Left cardiac atrium (tissue), 4 donors: Measurements from ENCODE around the gene SFT2D3. TPM values are rescaled to one million over a fixed set of nuclear protein-coding genes. Genes with fewer than 3 reads are reported as not detected.

Source experiments
- ATAC-seq, 2 donors: fragments of 200-7000 bp; cut with Tn5 transposase; one replicate each; pipeline ENCODE4 v1.9.1; 2020; ENCODE audit warnings: mild to moderate bottlenecking in 2 of 2, moderate library complexity in 2 of 2
- DNase-seq: peaks from one replicate; pipeline ENCODE4 v3.0.0-alpha.2; 2020
- intact Hi-C, 2 donors: fragments of 100-400 bp; cut with DNase I; formaldehyde crosslinking; loops; one replicate each; pipeline versions ENCODE4 v1.14.1 to v1.15.1; 2022 to 2023
- total RNA-seq, 2 donors: library from RNA; stranded (reverse); fragmentation: NEBNext Ultra II Directional; extraction: Animal tissue kit (Norgen Biotek cat#: 25700); gene quantifications; one replicate each; pipeline ENCODE4 v1.2.1, GENCODE V29; 2021
- donor health status: DM: no; HTN: yes; CAD: no.
- donor health status: DM: no; HTN: yes; CAD: no; lungs with severe emphysema.
- donor health status: DM: yes; HTN: yes; CAD: no.
- donor health status: Dilated cardiomyopathy.

SFT2D3 gene
- total RNA-seq, 2 donors from 2014 or later = 3.3 to 4.7 TPM

GRCh38 chr2:127701651-127702394 is 526 bp downstream of the SFT2D3 start:
- intact Hi-C loops = loop anchor here in 1 of 2 donors (5.0 kb wide), 1 partner anchor 175 kb away; the partner anchor contains the start of gene IWS1
- DNase-seq = peak; percentile 82
- peak; percentile 69 to 77 for ATAC-seq

- DNase-seq (no peak), ATAC-seq (no peak)
- intact Hi-C loops = loop anchor here in 1 of 2 donors (5.0 kb wide), 1 partner anchor 175 kb away; the partner anchor contains the start of gene IWS1
Measured at GRCh38 chr2:127702395-127703009, 1.2 kb downstream of the SFT2D3 start.

DNA sequence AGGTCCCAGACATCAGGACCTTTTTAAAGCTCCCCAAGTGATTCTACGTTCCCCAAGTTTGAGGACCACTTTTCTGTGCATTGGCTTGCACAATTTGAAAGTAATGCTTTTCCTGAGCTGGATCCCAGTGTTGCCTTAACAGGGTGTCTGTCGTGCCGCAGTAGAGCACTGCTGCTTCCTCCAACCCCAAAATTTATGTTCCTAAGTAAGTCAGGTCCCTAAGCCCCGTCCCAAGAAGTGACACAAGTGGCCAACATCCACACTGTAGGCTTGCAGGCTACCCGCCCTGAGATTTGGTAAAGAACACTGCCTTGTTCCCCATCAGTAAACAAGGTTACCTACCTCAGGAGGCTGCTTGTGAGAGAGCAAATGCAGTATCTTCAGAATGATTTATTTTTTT is 2.0 kb downstream of the SFT2D3 start:
- intact Hi-C loops = loop anchor here in 1 of 2 donors (5.0 kb wide), 1 partner anchor 176 kb away; the partner anchor contains the start of gene IWS1
- no peak for ATAC-seq
- DNase-seq = no peak

GRCh38 chr2:127704641-127705390 is 3.5 kb downstream of the SFT2D3 start:
- intact Hi-C loops = loop anchor here in 1 of 2 donors (5.0 kb wide), 1 partner anchor 178 kb away; the partner anchor contains the start of gene IWS1
- no peak for DNase-seq
- no peak for ATAC-seq

DNA sequence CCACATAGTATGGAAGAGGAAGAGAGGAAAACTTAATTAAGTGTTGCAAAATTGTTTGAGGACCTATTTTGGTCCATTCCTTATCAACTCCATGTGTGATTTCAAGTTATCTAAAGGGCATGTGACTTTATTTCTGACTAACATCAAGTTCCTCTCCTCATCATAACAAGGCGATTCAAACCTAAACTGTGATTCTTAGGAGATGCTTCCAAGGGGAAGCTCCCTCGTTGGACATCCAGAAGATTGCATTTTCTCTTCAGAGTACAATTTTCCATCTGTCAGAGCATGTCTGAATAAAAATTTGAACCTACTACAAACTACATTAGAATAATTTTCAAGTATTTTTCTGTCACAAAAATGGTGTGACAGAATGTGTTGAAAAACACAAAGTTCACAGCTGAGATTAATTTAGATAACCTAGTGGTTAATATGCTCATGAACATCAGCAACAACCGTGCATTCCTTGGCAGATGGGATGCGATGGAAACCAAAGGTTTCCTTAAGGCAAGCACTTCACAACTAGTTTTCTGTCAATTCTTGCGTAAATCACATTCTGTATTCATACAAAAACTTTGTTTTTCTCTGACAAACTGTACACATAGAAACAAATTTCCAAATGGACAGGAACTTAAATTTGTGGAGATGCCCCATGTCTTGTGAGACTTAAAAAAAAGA is 4.2 kb downstream of the SFT2D3 start:
- DNase-seq = no peak
- intact Hi-C loops = no loop called here
- ATAC-seq = no peak

DNA sequence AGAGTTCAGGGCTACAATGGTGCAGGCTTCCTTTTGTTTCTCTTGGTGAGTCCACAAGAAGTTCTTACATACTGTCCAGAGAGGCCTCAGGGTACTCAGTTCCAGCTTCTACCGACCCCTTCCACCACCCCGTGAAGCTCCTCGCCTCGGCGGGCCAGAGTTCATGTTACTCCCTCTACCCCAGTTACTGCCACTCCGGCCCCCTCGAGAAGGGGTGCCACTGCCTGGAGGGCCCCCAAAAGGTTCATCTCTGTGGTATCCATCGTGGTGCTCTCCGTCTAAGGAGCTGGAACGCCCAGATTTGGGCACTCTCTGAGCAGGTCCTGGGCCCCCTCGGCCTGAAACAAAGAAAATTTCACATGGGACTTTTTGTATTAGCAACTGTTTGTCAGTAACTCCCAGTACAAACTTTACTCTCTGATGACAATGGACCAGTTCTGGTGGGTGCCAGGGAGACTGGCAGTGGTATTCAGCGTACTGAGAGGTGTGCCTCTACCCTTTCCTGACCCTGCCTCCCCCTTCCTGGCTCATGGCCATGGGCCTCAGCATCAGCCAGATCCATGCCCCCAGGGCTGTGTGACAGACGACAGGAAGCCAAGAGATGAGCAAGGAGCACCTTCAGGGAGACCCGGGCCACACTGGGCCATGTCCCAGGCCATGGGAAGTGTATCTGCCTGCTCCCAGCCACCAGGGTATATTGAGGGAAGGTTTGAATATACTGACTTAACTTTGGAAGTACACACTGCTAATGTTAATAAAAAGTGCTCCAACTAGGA is 5.1 kb downstream of the SFT2D3 start:
- ATAC-seq (no peak), DNase-seq (no peak)
- intact Hi-C loops = no loop called here

DNA sequence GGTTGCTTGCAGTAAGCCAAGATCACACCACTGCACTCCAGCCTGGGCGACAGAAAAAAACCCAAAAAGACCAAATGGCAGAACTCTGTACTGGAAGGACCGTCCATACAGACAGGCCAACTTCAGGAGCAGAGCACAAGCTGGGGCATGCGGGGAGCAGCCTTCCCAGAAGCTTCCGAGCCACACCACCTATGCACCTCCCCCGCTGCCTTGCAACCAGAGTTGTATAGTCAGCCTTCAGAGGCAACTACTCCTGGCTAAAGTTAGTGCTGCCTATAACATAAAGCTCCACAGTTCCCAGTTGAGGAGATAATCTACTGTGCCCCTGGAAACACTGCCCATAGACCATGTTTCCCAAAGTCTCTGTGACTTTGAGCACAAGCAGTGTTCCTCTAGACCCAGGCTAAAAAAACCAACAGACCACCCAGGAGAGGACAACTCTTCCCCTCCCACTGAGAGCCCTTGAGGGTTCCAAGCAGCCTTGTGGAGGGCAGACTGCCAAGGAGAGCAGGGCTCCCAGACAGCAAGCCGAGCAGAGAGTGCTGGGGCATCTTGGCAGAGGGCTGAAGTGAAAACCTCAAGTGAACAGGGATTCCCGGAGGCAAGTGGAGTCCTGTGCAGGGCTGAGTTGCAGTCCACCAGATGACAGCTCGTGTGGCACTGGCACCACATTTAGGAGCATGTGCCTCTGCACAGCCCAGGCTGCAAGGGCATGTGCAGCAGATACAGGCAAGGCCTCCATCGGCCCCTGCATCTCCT is 6.8 kb downstream of the SFT2D3 start:
- ATAC-seq (peak; percentile 25 to 28), DNase-seq (no peak)
- intact Hi-C loops = no loop called here

DNA sequence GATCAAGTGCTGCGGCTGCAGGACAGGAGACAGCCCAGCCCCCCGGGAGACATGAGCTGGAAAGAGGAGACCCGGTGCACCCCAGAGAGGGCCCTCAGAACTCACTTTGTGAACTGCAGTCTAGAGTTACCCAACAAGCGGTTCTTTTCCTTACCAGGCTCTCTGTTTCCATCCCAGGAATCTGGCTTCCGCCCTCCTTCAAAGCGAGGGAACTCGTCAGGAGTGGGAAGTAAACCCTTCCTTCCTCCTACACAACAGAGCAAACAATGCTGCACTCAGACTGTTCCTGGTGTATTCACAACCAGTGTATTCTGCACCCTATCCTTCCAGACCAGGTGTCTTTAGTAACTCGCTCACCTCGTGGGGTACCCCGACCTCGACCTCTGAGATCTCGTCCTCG is 8.0 kb downstream of the SFT2D3 start:
- ATAC-seq = no peak
- DNase-seq = no peak
- intact Hi-C loops = no loop called here

DNA sequence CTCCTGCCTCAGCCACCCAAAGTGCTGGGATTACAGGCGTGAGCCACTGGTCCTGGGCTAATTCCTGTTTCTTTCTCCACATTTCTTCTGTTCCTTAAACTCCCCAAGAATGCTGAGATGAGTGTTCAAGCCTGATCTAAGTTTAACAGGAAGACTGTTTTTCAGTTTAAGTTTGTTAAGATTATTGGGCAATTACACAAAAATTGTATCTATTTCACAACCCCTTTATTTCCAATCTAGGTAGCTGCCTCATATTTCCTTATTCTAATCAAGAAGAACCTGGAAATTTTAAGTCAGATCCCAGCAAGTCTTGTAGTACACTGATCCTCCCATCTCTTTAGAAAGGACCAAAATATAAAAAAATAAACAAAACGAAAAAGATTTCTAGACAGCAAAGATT is 11.7 kb downstream of the SFT2D3 start:
- ATAC-seq = no peak
- DNase-seq = no peak
- intact Hi-C loops = no loop called here

DNA sequence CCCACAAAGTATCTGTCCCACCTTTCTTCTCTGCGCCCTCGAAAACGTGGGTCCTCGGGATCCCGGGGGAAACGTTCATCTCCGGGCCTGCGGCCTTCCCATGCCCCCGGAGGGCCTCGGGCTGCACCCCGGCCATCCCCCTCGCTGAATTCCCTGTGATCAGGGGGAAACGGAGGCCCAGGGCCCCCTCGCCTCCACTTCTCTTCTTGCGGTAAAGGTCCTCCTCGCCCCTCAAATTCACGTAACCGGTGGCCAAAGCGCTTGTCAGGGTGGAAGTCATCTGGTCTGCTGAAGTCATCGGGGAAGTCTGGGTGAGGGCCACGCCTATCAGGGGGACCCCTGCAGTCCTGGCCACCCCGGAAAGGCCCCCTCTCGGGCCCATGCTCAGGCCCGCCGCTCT is 12.3 kb downstream of the SFT2D3 start:
- intact Hi-C loops = no loop called here
- DNase-seq = no peak
- peak in 1 of 2 donors; percentile 21 for ATAC-seq

GRCh38 chr2:127715778-127716449 is 14.6 kb downstream of the SFT2D3 start:
- ATAC-seq = no peak
- intact Hi-C loops = no loop called here
- no peak for DNase-seq

DNA sequence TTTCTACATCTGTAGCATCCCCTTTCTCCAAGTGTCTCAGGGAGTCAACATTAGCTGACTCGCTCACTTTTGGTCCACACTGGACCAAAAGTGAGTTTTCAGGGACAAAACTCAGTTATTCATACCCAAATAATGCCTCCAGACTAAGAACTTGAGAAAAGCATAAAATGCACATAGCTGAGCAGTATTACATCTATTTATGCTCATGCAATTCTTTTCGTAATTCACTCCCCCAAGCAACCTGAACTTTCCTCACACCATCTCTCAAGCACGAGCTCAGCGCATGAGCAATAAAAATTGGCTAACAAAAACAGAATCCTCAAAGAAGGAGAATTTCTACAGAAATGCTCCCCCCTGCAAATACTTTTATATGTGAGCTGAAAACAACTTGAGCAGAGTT is 17.0 kb downstream of the SFT2D3 start:
- intact Hi-C loops = no loop called here
- no peak for ATAC-seq
- no peak for DNase-seq

GRCh38 chr2:127719301-127720218 is 18.3 kb downstream of the SFT2D3 start:
- no peak for DNase-seq
- peak in 1 of 2 donors; percentile 27 for ATAC-seq
- intact Hi-C loops = no loop called here

- DNase-seq (no peak), ATAC-seq (peak in 1 of 2 donors; percentile 42)
- intact Hi-C loops = no loop called here
Measured at GRCh38 chr2:127721311-127721977, 20.1 kb downstream of the SFT2D3 start.

GRCh38 chr2:127721978-127722355 is 20.7 kb downstream of the SFT2D3 start:
- no peak for ATAC-seq
- intact Hi-C loops = no loop called here
- DNase-seq = no peak

DNA sequence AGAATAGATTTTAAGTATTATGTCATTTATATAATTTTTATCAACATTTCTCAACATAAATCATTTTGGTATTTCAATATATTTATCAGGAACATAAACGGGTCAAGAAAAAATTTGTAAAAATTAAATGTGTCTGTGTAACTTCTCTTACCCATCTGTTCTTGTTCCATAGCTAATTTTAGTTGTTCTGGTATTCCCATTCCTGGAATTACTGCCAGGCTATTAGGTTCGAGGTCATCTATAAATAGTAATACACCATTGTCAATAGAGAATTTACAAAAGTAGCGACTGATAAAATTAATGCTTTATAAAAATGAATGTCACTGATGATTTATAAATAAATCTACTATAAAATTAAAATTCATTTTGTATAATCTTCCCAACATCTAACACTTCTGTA is 21.5 kb downstream of the SFT2D3 start:
- no peak for DNase-seq
- intact Hi-C loops = no loop called here
- no peak for ATAC-seq
